Liver (tissue), 9 donors: Measurements from ENCODE around the gene SEMA4D. TPM values are rescaled to one million over a fixed set of nuclear protein-coding genes. Genes with fewer than 3 reads are reported as not detected.

ENCODE experiments used
- DNase-seq: peaks from one replicate; pipeline ENCODE4 v3.0.0-alpha.2; 2017; ENCODE audit warnings: low spot score
- H3K27ac ChIP-seq, 2 donors: one replicate each; pipeline ENCODE4 v1.7.0; 2013; ENCODE audit warnings: inconsistent platforms in 2 of 2, low read length in 2 of 2, control low read depth in 1 of 2, low read depth in 1 of 2, mild to moderate bottlenecking in 1 of 2
- H3K27me3 ChIP-seq, 4 donors: one replicate each; pipeline versions ENCODE4 v1.6.1 to v1.7.0; 2013; ENCODE audit warnings: low read length in 3 of 4, inconsistent platforms in 1 of 4, mild to moderate bottlenecking in 1 of 4, moderate library complexity in 1 of 4; ENCODE audit not compliant: control insufficient read depth in 4 of 4, insufficient read depth in 4 of 4
- H3K36me3 ChIP-seq, 4 donors: one replicate each; pipeline versions ENCODE4 v1.6.1 to v1.7.0; 2013; ENCODE audit warnings: low read length in 3 of 4, mild to moderate bottlenecking in 3 of 4, low read depth in 1 of 4, moderate library complexity in 1 of 4; ENCODE audit not compliant: control insufficient read depth in 4 of 4, insufficient read depth in 3 of 4
- H3K4me1 ChIP-seq, 4 donors: one replicate each; pipeline versions ENCODE4 v1.6.1 to v1.7.0; 2013; ENCODE audit warnings: low read length in 3 of 4, mild to moderate bottlenecking in 3 of 4, moderate library complexity in 1 of 4; ENCODE audit not compliant: control insufficient read depth in 4 of 4, insufficient read depth in 4 of 4
- H3K4me3 ChIP-seq, 3 donors: one replicate each; pipeline versions ENCODE4 v1.6.1 to v1.7.0; 2013; ENCODE audit warnings: low read length in 3 of 3, control low read depth in 1 of 3, low read depth in 1 of 3, mild to moderate bottlenecking in 1 of 3
- H3K9ac ChIP-seq, 2 donors: one replicate each; pipeline ENCODE4 v1.7.0; 2013; ENCODE audit warnings: low read length in 2 of 2, mild to moderate bottlenecking in 2 of 2, moderate library complexity in 2 of 2, control low read depth in 1 of 2, low read depth in 1 of 2
- H3K9me3 ChIP-seq, 4 donors: one replicate each; pipeline versions ENCODE4 v1.6.1 to v1.7.0; 2013; ENCODE audit warnings: low read length in 3 of 4; ENCODE audit not compliant: control insufficient read depth in 4 of 4
- ATF3 ChIP-seq: IDR thresholded peaks from 2 replicates; pipeline ENCODE4 v1.6.1; 2016; ENCODE audit warnings: antibody characterized with exemption
- CTCF ChIP-seq: fragments of 150-350 bp; IDR thresholded peaks from 2 replicates; pipeline ENCODE4 v1.5.1; 2017; ENCODE audit warnings: improper control_type of control experiment, low read depth, low read length; ENCODE audit not compliant: missing input control
- EGR1 ChIP-seq, 2 donors: IDR thresholded peaks; 2 replicates each; pipeline ENCODE4 v1.6.1; 2016 to 2018; ENCODE audit warnings: antibody characterized with exemption in 2 of 2, low read depth in 2 of 2
- FOXA1 ChIP-seq: IDR thresholded peaks from 2 replicates; pipeline ENCODE4 v1.6.1; 2016; ENCODE audit warnings: antibody characterized with exemption
- FOXA2 ChIP-seq: IDR thresholded peaks from 2 replicates; pipeline ENCODE4 v1.6.1; 2016; ENCODE audit warnings: antibody characterized with exemption
- GABPA ChIP-seq, 2 donors: IDR thresholded peaks in 1 of 2; conservative IDR thresholded peaks in 1 of 2; 2 replicates each; pipeline ENCODE4 v1.6.1; 2016; ENCODE audit warnings: antibody characterized with exemption in 2 of 2, mild to moderate bottlenecking in 1 of 2, moderate library complexity in 1 of 2
- HNF4A ChIP-seq, 2 donors: conservative IDR thresholded peaks; 2 replicates each; pipeline ENCODE4 v1.6.1; 2016; ENCODE audit warnings: antibody characterized with exemption in 2 of 2, mild to moderate bottlenecking in 2 of 2
- HNF4G ChIP-seq: IDR thresholded peaks from 2 replicates; pipeline ENCODE4 v1.6.1; 2016; ENCODE audit warnings: antibody characterized with exemption
- JUND ChIP-seq, 2 donors: IDR thresholded peaks; 2 replicates each; pipeline ENCODE4 v1.6.1; 2016; ENCODE audit warnings: antibody characterized with exemption in 2 of 2
- NR2F2 ChIP-seq: IDR thresholded peaks from 2 replicates; pipeline ENCODE4 v1.6.1; 2016; ENCODE audit warnings: antibody characterized with exemption
- RAD21 ChIP-seq, 2 donors: IDR thresholded peaks; 2 replicates each; pipeline ENCODE4 v1.6.1; 2016; ENCODE audit warnings: antibody characterized with exemption in 2 of 2, mild to moderate bottlenecking in 2 of 2
- RXRA ChIP-seq, 2 donors: IDR thresholded peaks; 2 replicates each; pipeline ENCODE4 v1.6.1; 2017 to 2018; ENCODE audit warnings: antibody characterized with exemption in 2 of 2, mild to moderate bottlenecking in 1 of 2
- SP1 ChIP-seq: IDR thresholded peaks from 2 replicates; pipeline ENCODE4 v1.6.1; 2018; ENCODE audit warnings: antibody characterized with exemption, mild to moderate bottlenecking
- TAF1 ChIP-seq: conservative IDR thresholded peaks from 2 replicates; pipeline ENCODE4 v1.6.1; 2016; ENCODE audit warnings: antibody characterized with exemption, mild to moderate bottlenecking
- YY1 ChIP-seq: IDR thresholded peaks from 2 replicates; pipeline ENCODE4 v1.6.1; 2016; ENCODE audit warnings: antibody characterized with exemption, mild to moderate bottlenecking
- ZBTB33 ChIP-seq: IDR thresholded peaks from 2 replicates; pipeline ENCODE4 v1.6.1; 2016; ENCODE audit warnings: antibody characterized with exemption
- WGBS: extraction: QIAGEN DNeasy Blood & Tissue Kit; methylation state at CpG from one replicate; pipeline ENCODE4 v1.1.7; 2013; 5-methylcytosine and 5-hydroxymethylcytosine counted together
- polyA plus RNA-seq, 2 donors: library from polyadenylated mRNA; stranded (reverse) in 1 of 2; unstranded in 1 of 2; fragments of 200-250 nt in 1 of 2; fragments of >200 nt in 1 of 2; fragmentation: Nextera tagmentation in 1 of 2; extraction: Ambion mirVana in 1 of 2; gene quantifications; one replicate each; pipeline versions ENCODE4 v1.2.1 to v1.2.3, GENCODE V29; 2013 to 2015
- total RNA-seq, 2 donors: library from RNA; depleted of rRNA; stranded (reverse); fragments of >200 nt; gene quantifications; one replicate each; pipeline ENCODE4 v1.2.3, GENCODE V29; 2014
- TF ChIP-seq, protein P1 (sequence below): IDR thresholded peaks from 2 replicates; pipeline ENCODE4 v1.6.1; 2016; ENCODE audit warnings: antibody characterized with exemption, mild to moderate bottlenecking
- TF ChIP-seq, protein P2 (sequence below): IDR thresholded peaks from 2 replicates; pipeline ENCODE4 v1.6.1; 2016; ENCODE audit warnings: antibody characterized with exemption
- donor health status: healthy.
- donor health status: healthy.
- donor health status: healthy.
- donor health status: healthy.
- donor health status: healthy.

The SEMA4D gene
- total and polyA plus RNA-seq, 4 donors: 1.4 to 12.0 (median 4.1) TPM

GRCh38 chr9:89543111-89543510 is 45.2 kb upstream of the SEMA4D start (continued):
- TF ChIP-seq, protein P1, sequence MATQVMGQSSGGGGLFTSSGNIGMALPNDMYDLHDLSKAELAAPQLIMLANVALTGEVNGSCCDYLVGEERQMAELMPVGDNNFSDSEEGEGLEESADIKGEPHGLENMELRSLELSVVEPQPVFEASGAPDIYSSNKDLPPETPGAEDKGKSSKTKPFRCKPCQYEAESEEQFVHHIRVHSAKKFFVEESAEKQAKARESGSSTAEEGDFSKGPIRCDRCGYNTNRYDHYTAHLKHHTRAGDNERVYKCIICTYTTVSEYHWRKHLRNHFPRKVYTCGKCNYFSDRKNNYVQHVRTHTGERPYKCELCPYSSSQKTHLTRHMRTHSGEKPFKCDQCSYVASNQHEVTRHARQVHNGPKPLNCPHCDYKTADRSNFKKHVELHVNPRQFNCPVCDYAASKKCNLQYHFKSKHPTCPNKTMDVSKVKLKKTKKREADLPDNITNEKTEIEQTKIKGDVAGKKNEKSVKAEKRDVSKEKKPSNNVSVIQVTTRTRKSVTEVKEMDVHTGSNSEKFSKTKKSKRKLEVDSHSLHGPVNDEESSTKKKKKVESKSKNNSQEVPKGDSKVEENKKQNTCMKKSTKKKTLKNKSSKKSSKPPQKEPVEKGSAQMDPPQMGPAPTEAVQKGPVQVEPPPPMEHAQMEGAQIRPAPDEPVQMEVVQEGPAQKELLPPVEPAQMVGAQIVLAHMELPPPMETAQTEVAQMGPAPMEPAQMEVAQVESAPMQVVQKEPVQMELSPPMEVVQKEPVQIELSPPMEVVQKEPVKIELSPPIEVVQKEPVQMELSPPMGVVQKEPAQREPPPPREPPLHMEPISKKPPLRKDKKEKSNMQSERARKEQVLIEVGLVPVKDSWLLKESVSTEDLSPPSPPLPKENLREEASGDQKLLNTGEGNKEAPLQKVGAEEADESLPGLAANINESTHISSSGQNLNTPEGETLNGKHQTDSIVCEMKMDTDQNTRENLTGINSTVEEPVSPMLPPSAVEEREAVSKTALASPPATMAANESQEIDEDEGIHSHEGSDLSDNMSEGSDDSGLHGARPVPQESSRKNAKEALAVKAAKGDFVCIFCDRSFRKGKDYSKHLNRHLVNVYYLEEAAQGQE: no peak

DNA sequence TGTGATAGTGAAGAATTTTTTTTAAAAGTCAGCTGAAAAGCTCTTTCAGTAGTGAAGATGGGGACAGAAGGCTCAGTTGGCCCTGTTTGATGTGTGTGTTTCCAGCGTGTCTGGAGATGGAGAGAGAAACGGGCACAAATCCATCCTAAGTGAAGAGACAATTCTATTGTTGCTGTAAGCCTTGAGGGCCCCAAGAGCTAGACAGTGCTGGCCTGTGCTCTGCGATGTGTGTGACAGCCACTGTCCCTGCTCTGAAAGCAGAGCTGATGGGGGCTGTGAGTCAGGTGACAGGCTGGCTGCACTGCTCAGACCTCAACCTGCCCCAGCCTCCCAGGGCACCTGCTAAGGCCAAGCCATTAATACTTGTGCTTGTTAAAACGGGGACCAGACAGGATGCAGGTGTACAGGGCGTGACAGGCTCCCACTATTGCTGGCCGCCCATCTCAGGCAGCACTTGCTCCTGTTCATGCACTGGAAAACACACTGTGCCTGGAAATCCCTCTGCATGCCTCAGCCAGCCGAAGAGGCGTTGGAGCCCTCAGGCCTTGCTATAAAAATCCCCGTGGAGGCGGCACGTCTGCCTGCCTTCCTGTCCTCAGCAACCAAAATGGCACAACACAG is 44.6 kb upstream of the SEMA4D start:
- no peak overlapping the region for H3K4me3 ChIP-seq
- no peaks in the 10 kb centered on the region for H3K4me1 ChIP-seq
- H3K27me3 ChIP-seq: no peaks in the 10 kb centered on the region
- no peak overlapping the region for H3K27ac ChIP-seq
- H3K9me3 ChIP-seq: peaks cover 0 to 2% (median 0%) of the 10 kb centered on the region in 4 donors
- H3K36me3 ChIP-seq: no peaks in the 10 kb centered on the region
- 86% methylated on average over 11 of the region's 11 CpGs for WGBS
- TF ChIP-seq EGR1 (IDR thresholded peaks at IDR 0.05; ENCODE audit: low read depth in 2 of 2) (no peak), TAF1 (no peak), RAD21 (IDR thresholded peaks at IDR 0.05) (no peak), JUND (IDR thresholded peaks at IDR 0.05) (no peak), CTCF (no peak), GABPA (IDR thresholded peaks at IDR 0.05 in 1 of 2, conservative IDR thresholded peaks at IDR 0.05 in 1 of 2) (no peak), SP1 (no peak), HNF4G (no peak), ATF3 (no peak), YY1 (no peak), ZBTB33 (no peak), HNF4A (conservative IDR thresholded peaks at IDR 0.05) (no peak), RXRA (IDR thresholded peaks at IDR 0.05) (no peak), NR2F2 (no peak), FOXA1 (no peak), FOXA2 (no peak)
- TF ChIP-seq, protein P1: no peak
- TF ChIP-seq, protein P2, sequence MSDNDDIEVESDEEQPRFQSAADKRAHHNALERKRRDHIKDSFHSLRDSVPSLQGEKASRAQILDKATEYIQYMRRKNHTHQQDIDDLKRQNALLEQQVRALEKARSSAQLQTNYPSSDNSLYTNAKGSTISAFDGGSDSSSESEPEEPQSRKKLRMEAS: no peak
- H3K9ac ChIP-seq: no peak overlapping the region
- DNase-seq: no peak
